Activated T-cell treated with anti-CD3 and anti-CD28 coated beads, Interleukin-2, amount 50 U/mL, for 24 hours (primary cell): ENCODE measurements around the gene RHBDL3.
"Not testable (repeated sequence)": the region's sequence is repeated elsewhere in the genome, so short reads cannot be mapped to it uniquely, and the experiment has no call there.

ENCODE experiments used
- DNase-seq: peaks from one replicate; pipeline ENCODE4 v3.0.0-alpha.2; 2020
- H3K27ac Mint-ChIP-seq: 2 replicates; pipeline ENCODE4 v1.8.0; 2020; ENCODE audit warnings: mild to moderate bottlenecking, mixed read lengths
- H3K27me3 Mint-ChIP-seq: 2 replicates; pipeline ENCODE4 v1.8.0; 2020; ENCODE audit warnings: mixed read lengths
- H3K36me3 Mint-ChIP-seq: 2 replicates; pipeline ENCODE4 v1.8.0; 2020; ENCODE audit warnings: low read depth, mixed read lengths
- H3K4me1 Mint-ChIP-seq: 2 replicates; pipeline ENCODE4 v1.8.0; 2020; ENCODE audit warnings: low read depth, mixed read lengths
- H3K4me3 Mint-ChIP-seq: 2 replicates; pipeline ENCODE4 v1.8.0; 2020; ENCODE audit warnings: mild to moderate bottlenecking, moderate library complexity, mixed read lengths
- H3K9me3 Mint-ChIP-seq: 2 replicates; pipeline ENCODE4 v1.8.0; 2020; ENCODE audit warnings: mixed read lengths

RHBDL3 gene

GRCh38 chr17:32261417-32261736 is 4.3 kb upstream of the RHBDL3 start:
- Mint-ChIP-seq H3K27me3 (peaks cover 57% of the 10 kb centered on the region), H3K27ac (no peak overlapping the region), H3K4me3 (no peak overlapping the region), H3K4me1 (peaks cover 3% of the 10 kb centered on the region), H3K36me3 (no peaks in the 10 kb centered on the region), H3K9me3 (no peaks in the 10 kb centered on the region)
- no peak for DNase-seq

DNA sequence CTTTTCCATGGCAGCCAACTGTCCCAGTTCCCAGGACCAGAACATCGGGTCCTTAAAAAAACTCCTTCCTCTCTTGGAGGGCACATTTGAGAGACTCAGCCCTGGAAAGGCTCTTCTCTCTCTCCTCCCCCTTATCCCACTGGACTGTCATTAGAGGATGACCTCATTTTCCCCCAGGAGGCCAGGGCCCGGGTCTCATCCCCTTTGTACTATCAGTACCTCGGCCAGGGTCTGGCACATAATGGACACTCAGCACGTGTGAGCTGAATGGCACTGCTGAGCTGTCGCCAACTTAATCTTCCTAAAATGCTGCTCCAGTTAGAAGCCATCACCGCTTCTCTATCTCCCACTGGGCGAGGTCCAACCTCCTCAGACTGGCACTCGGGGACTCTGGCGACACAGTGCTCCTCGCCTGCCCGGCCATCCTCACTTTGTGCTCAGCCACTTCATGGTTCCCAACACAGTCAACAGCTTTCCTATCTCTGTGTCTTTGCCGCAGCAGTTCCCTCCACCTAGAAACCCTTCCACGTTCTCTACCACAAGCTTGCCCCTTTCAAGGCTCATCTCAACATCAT is 3.6 kb upstream of the RHBDL3 start:
- peaks cover 5% of the 10 kb centered on the region for H3K4me1 Mint-ChIP-seq
- H3K4me3 Mint-ChIP-seq: no peak overlapping the region
- DNase-seq: no peak
- H3K9me3 Mint-ChIP-seq: no peaks in the 10 kb centered on the region
- no peak overlapping the region for H3K27ac Mint-ChIP-seq
- no peaks in the 10 kb centered on the region for H3K36me3 Mint-ChIP-seq
- peaks cover 62% of the 10 kb centered on the region for H3K27me3 Mint-ChIP-seq

DNA sequence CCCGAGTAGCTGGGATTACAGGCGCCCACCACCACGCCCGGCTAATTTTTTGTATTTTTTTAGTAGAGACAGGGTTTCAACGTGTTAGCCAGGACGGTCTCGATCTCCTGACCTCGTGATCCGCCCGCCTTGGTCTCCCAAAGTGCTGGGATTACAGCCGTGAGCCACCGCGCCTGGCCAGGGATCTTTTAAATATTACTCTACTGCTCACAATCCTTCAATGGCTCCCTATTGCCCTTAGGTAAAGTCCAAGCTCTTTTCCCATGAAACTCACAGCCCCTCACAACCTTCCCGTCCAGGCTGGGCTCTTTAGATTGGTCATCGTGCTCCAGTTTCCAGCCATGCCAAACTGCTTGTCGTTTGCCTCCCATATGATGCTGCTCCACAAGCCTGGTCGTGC is 2.1 kb upstream of the RHBDL3 start:
- not testable (repeated sequence) for H3K9me3 Mint-ChIP-seq, H3K27ac Mint-ChIP-seq, H3K36me3 Mint-ChIP-seq, H3K4me3 Mint-ChIP-seq, DNase-seq
- peaks cover 72% of the 10 kb centered on the region for H3K27me3 Mint-ChIP-seq
- peaks cover 12% of the 10 kb centered on the region for H3K4me1 Mint-ChIP-seq

DNA sequence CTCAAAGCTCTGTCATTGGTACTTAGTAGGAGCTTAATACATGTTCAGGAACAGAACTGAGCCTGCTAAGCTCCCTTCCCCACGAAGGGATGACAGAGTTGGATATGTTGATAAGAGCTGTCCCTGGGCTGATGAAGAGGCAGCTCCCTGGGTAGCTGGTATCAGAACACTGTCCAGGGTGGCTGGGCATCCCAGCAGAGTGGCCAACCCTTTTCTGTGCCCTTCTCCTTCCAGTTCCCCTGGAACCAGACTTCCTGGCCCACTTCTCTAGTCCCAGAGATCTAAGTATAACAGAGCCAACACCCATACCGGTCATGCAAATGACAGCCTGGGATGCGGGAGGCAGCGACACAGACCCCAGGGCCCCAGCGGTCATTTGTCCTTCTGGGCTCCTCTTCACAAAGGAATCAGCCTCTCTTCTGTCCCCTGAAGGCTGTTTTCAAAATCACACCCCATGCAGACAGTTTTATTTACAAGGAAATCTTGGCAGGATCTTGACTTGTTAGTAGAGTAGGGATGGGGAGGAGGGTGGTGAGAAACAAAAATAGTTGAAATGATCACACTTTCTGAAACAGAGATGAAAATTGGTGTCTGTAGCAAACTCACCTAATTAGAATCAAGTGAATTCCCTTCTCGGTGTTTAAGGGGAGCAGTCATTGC is 1.4 kb upstream of the RHBDL3 start:
- Mint-ChIP-seq H3K4me3 (no peak overlapping the region), H3K4me1 (peaks cover 12% of the 10 kb centered on the region), H3K27ac (no peak overlapping the region)

GRCh38 chr17:32264823-32265191 is 825 bp upstream of the RHBDL3 start:
- H3K27me3 Mint-ChIP-seq: peaks cover 76% of the 10 kb centered on the region
- DNase-seq: no peak
- no peak overlapping the region for H3K4me3 Mint-ChIP-seq
- H3K36me3 Mint-ChIP-seq: no peaks in the 10 kb centered on the region
- no peaks in the 10 kb centered on the region for H3K9me3 Mint-ChIP-seq
- no peak overlapping the region for H3K27ac Mint-ChIP-seq
- H3K4me1 Mint-ChIP-seq: peaks cover 12% of the 10 kb centered on the region

More for the DNA sequence above, 1.4 kb upstream of the RHBDL3 start:
- Mint-ChIP-seq H3K36me3 (no peaks in the 10 kb centered on the region), H3K27me3 (peaks cover 76% of the 10 kb centered on the region), H3K9me3 (no peaks in the 10 kb centered on the region)
- DNase-seq: no peak

GRCh38 chr17:32266051-32266388 is 388 bp downstream of the RHBDL3 start:
- peaks cover 78% of the 10 kb centered on the region for H3K27me3 Mint-ChIP-seq
- H3K9me3 Mint-ChIP-seq: no peaks in the 10 kb centered on the region
- H3K36me3 Mint-ChIP-seq: no peaks in the 10 kb centered on the region
- H3K27ac Mint-ChIP-seq: no peak overlapping the region
- no peak for DNase-seq
- no peak overlapping the region for H3K4me3 Mint-ChIP-seq
- peaks cover 12% of the 10 kb centered on the region for H3K4me1 Mint-ChIP-seq

- DNase-seq: peak; percentile 49
These were observed 1.0 kb downstream of the RHBDL3 start for GRCh38 chr17:32266389-32267301.

GRCh38 chr17:32267690-32268205 is 2.1 kb downstream of the RHBDL3 start:
- Mint-ChIP-seq H3K36me3 (no peaks in the 10 kb centered on the region), H3K4me3 (peak overlapping the region; percentile 52), H3K27me3 (peaks cover 81% of the 10 kb centered on the region), H3K4me1 (peaks cover 12% of the 10 kb centered on the region), H3K27ac (no peak overlapping the region), H3K9me3 (no peaks in the 10 kb centered on the region)
- peak; percentile 36 for DNase-seq

More at GRCh38 chr17:32266389-32267301, 1.0 kb downstream of the RHBDL3 start:
- no peaks in the 10 kb centered on the region for H3K36me3 Mint-ChIP-seq
- H3K4me3 Mint-ChIP-seq: peak overlapping the region; percentile 67
- no peaks in the 10 kb centered on the region for H3K9me3 Mint-ChIP-seq
- no peak overlapping the region for H3K27ac Mint-ChIP-seq
- H3K4me1 Mint-ChIP-seq: peaks cover 12% of the 10 kb centered on the region
- peaks cover 79% of the 10 kb centered on the region for H3K27me3 Mint-ChIP-seq

DNA sequence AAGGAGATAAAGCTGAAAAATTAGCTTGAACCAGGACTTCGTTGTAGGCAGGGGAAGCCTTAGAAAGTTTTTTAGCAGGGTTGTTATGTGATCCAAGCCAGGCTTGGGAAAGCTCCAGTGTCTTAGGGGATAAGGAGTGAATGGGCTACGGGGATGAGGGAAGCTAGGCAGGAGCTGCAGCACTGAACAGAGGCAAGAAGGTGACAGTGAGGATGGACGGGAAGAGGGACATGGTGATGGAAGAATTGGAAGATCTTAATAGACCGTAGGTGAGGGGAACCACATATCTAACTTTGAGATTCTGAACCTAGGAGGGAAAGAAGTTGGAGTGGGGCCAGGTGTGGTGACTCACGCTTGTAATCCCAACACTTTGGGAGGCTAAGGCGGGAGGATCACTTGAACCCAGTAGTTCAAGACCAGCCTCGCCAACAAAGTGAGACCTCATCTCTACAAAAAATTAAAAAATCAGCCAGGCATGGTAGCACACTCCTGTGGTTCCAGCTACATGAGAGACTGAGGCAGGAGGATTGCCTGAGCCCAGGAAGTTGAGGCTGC is 3.2 kb downstream of the RHBDL3 start:
- Mint-ChIP-seq H3K4me1 (peaks cover 12% of the 10 kb centered on the region), H3K4me3 (no peak overlapping the region), H3K36me3 (no peaks in the 10 kb centered on the region), H3K27ac (no peak overlapping the region), H3K9me3 (no peaks in the 10 kb centered on the region), H3K27me3 (peaks cover 72% of the 10 kb centered on the region)
- DNase-seq: no peak

- H3K4me1 Mint-ChIP-seq: peaks cover 12% of the 10 kb centered on the region
- no peaks in the 10 kb centered on the region for H3K9me3 Mint-ChIP-seq
- no peak for DNase-seq
- H3K27me3 Mint-ChIP-seq: peaks cover 71% of the 10 kb centered on the region
- no peak overlapping the region for H3K27ac Mint-ChIP-seq
- no peak overlapping the region for H3K4me3 Mint-ChIP-seq
- H3K36me3 Mint-ChIP-seq: no peaks in the 10 kb centered on the region
These were observed 3.7 kb downstream of the RHBDL3 start for GRCh38 chr17:32269377-32269776.

DNA sequence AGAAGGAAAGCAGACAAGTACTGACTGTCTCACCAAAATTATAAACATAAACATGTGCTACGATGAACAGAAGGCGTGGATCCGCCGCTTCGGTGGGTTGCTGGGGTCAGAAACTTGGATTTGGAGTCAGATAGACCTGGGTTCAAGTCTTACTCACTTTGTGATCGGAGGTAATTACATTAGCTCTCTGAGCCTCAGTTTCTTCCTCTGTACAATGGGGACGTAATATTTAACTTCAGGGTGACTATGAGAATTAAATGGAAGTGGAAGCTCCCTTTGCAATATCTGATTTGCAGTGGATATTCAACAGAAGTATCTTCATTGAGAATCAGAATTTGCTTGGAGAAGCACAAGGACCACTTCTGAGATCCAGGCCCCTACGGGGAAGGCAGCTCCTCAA is 6.2 kb downstream of the RHBDL3 start:
- Mint-ChIP-seq H3K27ac (no peak overlapping the region), H3K9me3 (no peaks in the 10 kb centered on the region), H3K27me3 (peaks cover 58% of the 10 kb centered on the region), H3K4me1 (peaks cover 9% of the 10 kb centered on the region), H3K36me3 (no peaks in the 10 kb centered on the region), H3K4me3 (no peak overlapping the region)
- DNase-seq: no peak

DNA sequence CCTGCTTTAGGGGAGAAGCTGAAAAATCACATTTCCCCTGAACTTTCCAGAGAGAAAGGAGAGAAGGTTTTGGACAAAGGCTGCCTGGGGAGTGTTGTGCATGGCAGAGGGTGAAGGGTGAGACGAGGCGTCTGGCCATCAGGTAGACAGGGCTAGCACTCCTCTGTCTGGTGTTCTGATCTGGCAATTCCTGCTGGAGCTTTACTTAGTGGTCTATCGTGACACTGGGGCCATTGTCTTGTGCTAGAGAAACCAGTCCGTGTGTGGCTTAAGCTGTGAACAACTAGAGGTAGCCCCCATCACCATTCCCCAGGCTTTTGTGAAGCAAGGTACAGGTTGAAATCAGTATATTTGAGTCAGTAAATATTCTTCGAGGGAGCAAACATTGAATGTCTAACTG is 8.5 kb downstream of the RHBDL3 start:
- DNase-seq: no peak
- H3K27ac Mint-ChIP-seq: no peak overlapping the region
- H3K36me3 Mint-ChIP-seq: no peaks in the 10 kb centered on the region
- H3K27me3 Mint-ChIP-seq: peaks cover 38% of the 10 kb centered on the region
- H3K4me3 Mint-ChIP-seq: no peak overlapping the region
- no peaks in the 10 kb centered on the region for H3K9me3 Mint-ChIP-seq
- no peaks in the 10 kb centered on the region for H3K4me1 Mint-ChIP-seq

GRCh38 chr17:32274643-32275042 is 9.0 kb downstream of the RHBDL3 start:
- Mint-ChIP-seq H3K4me1 (no peaks in the 10 kb centered on the region), H3K27ac (no peak overlapping the region), H3K9me3 (no peaks in the 10 kb centered on the region), H3K27me3 (peaks cover 32% of the 10 kb centered on the region), H3K36me3 (no peaks in the 10 kb centered on the region), H3K4me3 (no peak overlapping the region)
- DNase-seq: no peak

DNA sequence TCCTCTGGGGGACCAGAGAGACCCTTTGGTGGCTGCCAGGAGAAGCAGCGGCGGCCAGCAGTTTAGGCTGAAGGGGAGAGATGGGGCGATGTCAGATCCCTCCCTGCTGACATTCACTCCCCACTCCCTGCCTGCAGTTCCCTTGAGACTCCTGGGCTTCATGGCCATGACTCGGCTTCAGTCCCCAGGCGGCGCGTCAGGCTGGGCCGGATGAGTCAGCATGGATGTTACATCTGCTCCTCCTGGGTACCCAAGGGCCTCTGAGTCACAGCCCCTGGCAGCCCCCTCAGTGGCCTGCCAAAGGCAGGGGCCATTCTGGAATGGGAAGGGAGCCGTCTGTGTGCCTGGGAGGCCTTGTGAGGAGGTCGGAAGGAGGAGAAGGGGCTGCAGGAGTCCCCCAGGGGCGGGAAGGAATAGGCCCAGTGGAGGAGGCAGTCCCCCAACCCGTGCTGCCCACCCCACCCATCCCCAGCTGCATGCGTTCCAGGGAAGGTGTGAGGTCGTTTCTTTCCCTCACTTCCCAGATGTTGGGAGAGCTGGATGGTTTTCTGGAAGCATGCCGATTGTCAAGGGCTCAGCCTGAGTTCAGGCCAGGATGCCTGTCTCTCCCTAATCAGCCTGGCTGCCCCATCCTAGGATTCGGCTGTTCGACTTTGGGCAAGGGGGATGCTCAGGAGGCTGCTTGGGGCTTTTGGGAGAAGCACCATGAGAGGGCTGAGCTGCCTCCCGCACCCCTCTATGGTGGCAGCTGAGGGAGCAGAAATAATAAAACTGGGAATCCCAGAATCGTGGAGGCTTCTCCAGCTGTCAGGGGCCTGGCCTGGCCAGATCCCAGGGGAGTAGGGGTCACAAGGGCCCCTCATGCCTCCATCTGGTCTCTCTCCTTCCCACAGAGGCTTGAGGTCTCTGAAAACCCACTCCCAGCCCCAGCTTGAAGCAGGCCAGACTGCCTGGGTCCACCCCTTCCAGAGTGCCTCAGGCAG is 9.7 kb downstream of the RHBDL3 start:
- Mint-ChIP-seq H3K4me3 (no peak overlapping the region), H3K9me3 (no peaks in the 10 kb centered on the region), H3K36me3 (no peaks in the 10 kb centered on the region), H3K4me1 (no peaks in the 10 kb centered on the region), H3K27me3 (peaks cover 28% of the 10 kb centered on the region), H3K27ac (no peak overlapping the region)
- DNase-seq: no peak
